ENCODE data around the gene SRD5A1.
"Not testable (repeated sequence)": the region's sequence is repeated elsewhere in the genome, so short reads cannot be mapped to it uniquely, and the experiment has no call there.

SRD5A1 gene

GRCh38 chr5:6642655-6643054 is 9.4 kb downstream of the SRD5A1 start:
- DNase-seq (ENCODE audit: low read depth in 2 of 3, low spot score in 2 of 3), result no peak

DNA sequence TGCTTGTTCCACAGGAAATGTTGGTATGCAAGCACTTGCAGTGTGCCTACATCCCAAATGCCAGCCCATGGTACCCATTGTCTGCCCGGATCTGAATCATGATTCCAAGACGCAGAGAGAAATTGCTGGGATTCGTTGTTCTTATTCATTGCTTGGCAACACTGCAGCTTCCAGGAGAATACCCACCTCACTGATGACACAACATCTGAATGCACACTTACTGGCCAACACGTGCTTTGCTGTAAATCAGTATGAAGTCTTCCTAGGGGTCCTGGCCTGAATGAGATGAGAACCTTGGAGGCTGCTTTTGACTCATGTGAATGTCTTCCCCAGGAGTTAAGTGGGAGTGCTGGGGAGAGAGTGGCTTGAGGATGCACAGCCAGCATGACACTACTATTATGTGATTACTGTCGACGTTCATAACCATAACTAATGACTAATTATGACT is 11.6 kb downstream of the SRD5A1 start:
- DNase-seq (ENCODE audit: low read depth in 2 of 3, low spot score in 2 of 3), result no peak

GRCh38 chr5:6645571-6646362 is 12.5 kb downstream of the SRD5A1 start:
- not testable (repeated sequence) for DNase-seq (ENCODE audit: low read depth in 2 of 3, low spot score in 2 of 3)

GRCh38 chr5:6649186-6649585 is 15.9 kb downstream of the SRD5A1 start:
- DNase-seq (ENCODE audit: low read depth in 2 of 3, low spot score in 2 of 3), result no peak

DNA sequence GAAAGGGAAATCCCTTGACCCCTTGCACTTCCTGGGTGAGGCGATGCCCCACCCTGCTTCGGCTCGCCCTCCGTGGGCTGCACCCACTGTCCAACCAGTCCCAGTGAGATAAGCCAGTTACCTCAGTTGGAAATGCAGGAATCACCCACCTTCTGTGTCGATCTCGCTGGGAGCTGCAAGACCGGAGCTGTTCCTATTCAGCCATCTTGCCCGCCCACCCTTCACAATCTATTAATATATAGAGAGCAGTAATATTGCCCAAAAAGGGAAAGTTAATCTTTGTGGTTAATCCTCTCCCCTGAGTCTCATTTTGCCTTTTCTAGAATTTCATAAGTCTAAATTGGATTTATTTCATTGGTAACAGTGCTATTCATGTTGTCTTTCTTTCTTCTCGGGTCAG is 16.4 kb downstream of the SRD5A1 start:
- DNase-seq (ENCODE audit: low read depth in 2 of 3, low spot score in 2 of 3), result no peak

GRCh38 chr5:6652025-6652424 is 18.8 kb downstream of the SRD5A1 start:
- no peak for DNase-seq (ENCODE audit: low read depth in 2 of 3, low spot score in 2 of 3)

DNA sequence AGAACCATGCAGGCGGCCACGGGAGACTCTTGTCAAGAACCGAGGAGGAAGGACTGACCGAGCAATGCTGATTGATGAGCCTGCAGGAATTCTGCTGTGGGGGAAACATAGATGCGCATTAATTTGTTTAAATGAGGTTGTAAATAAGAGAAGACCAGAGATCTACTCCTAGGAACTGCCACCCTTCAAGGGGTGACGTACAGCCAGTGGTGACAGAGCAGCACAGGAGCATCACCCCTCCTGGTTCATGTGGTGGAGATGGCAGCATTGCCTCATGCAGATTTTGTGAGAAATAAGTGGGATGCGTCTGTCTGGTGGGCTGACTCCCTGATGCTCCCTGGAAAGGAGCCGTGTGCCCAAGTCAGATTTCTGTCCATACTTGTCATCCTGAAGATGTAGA is 22.2 kb downstream of the SRD5A1 start:
- DNase-seq (ENCODE audit: low read depth in 2 of 3, low spot score in 2 of 3), result no peak

DNA sequence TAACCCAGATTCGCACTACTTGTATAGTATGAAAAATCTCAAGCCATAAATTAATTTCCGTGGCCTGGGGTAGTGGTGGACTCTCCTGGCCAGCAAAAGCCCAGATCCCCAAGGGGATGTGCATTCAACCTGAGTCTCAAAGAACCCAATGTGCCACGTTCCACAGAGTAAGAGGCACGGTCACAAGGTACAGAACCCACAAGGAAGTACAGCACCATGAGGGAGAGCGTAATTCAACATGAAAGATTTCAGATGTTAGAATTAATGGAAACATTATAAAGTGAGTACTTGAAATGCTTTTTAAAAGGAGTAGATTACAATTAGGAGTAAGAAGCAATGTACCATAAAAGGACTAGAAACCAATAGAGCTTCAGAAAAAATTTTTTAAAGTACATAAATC is 23.4 kb downstream of the SRD5A1 start:
- DNase-seq (ENCODE audit: low read depth in 2 of 3, low spot score in 2 of 3), result no peak

DNA sequence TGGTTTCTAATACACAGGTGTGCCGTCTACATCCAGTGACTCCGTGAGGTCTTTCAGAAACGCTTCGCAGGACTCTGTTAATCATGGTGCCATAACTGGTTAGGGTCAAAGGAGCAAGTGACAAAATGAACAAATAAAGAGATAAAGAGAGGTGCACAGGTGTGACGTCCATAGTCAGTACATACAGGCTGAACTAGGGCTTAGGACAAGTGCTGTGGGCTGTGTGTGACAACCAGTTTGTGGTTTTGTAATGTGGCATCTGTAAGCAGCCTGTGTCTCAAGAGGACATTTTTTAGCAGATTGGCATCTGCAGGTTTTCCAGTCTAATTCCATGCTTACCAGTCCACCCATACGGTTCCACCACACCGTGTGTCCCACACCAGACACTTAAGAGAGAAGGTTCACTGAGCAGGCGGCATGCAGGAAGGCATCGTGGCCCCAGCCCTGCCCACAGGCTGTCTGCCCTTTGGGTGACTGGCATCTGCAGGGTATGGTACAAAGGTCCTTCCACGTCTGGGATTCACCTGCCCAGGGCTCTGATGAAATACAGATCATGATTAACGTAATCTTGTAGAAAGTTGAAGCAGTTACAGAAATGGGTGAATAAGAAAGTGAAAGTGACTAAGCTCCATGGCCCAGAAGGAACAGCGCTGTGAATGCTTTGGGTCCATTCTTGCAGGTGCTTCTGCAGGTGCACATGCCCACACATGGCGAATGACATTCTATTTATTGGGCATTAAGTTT is 26.9 kb downstream of the SRD5A1 start:
- no peak for DNase-seq (ENCODE audit: low read depth in 2 of 3, low spot score in 2 of 3)

GRCh38 chr5:6660688-6661087 is 27.4 kb downstream of the SRD5A1 start:
- no peak for DNase-seq (ENCODE audit: low read depth in 2 of 3, low spot score in 2 of 3)

DNA sequence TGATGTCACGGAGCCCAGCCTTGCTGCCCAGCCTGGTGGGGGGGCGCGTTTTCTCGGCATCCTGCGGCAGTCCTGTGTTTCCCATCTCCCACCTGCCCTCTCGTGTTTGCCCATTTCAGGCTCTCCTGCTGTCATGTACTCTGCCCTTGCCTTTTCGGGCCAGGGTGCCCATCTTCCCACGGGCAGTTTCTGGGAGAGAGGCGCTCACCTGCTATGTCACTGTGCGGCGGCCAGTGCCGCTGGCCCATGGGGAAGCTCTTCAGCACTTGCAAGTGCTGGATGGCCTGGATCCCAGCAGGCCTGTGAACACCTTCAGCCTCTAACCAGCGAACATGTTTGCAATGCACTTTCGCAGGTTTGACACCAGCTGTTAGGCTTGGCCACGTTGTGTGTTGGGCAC is 33.5 kb downstream of the SRD5A1 start:
- no peak for DNase-seq (ENCODE audit: low read depth in 2 of 3, low spot score in 2 of 3)

DNA sequence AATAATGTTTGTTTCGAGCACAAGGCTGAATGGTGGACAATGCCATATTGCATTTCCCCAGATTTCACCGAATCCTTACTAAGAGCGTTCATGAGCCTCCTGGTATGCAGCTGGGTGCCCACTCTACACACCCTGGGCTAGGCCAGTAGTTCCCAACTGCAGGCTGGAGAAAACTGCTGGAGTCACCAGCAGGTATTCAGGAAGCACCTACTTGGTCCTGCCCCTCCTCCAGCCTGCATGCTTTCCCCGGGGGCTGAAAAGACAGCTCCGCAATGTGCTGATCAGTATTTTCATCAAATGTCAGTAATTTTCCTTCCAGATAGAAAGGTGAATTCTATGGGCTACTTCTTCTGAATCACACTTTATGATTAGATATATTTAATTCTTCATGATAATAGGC is 34.4 kb downstream of the SRD5A1 start:
- no peak for DNase-seq (ENCODE audit: low read depth in 2 of 3, low spot score in 2 of 3)

DNA sequence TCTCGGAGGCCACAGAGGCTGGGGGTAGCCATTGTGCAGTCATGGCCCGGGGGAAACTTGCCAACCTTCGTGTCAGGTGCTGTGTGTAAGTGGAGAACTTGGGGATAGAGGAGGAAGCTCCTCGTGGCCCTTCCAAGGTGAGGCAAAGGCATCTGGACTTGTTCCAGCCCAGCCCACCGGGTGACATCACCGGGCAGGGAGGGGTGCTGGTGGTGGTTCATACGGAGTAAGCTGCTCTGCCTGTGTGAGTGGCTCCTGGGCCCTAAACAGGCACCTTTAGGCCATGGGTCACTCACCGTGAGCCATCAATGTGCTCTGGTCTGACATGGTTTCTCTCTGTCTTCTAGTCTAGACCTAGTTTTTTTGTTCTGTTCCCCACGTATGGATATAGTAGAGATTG is 35.5 kb downstream of the SRD5A1 start:
- not testable (repeated sequence) for DNase-seq (ENCODE audit: low read depth in 2 of 3, low spot score in 2 of 3)

GRCh38 chr5:6673031-6673430 is 39.8 kb downstream of the SRD5A1 start:
- no peak for DNase-seq (ENCODE audit: low read depth in 2 of 3, low spot score in 2 of 3)

- DNase-seq (ENCODE audit: low read depth in 2 of 3, low spot score in 2 of 3), result no peak
These were observed 40.7 kb downstream of the SRD5A1 start for GRCh38 chr5:6673963-6674362.

GRCh38 chr5:6674421-6674820 is 41.2 kb downstream of the SRD5A1 start:
- no peak for DNase-seq (ENCODE audit: low read depth in 2 of 3, low spot score in 2 of 3)

DNA sequence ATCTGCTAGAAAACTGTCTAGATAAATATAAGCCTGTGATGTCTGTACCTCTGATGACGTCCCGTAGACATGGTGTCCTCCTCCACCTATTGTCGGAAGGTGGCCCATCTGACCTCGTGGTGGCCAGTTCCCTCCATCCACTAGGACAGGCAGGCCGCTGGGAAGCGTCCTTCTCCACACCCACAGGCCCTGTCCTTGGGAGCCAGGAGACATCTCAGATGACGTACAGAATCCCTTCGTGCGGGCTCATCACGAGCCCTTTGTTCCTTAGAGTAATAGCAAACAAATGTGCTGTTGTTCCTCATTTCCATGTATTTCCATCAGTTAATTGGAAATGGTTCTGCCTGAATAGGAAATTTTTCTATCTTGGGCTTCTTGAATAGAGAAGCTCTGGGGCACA is 41.6 kb downstream of the SRD5A1 start:
- no peak for DNase-seq (ENCODE audit: low read depth in 2 of 3, low spot score in 2 of 3)

GRCh38 chr5:6675784-6676491 is 42.7 kb downstream of the SRD5A1 start:
- no peak for DNase-seq (ENCODE audit: low read depth in 2 of 3, low spot score in 2 of 3)

DNA sequence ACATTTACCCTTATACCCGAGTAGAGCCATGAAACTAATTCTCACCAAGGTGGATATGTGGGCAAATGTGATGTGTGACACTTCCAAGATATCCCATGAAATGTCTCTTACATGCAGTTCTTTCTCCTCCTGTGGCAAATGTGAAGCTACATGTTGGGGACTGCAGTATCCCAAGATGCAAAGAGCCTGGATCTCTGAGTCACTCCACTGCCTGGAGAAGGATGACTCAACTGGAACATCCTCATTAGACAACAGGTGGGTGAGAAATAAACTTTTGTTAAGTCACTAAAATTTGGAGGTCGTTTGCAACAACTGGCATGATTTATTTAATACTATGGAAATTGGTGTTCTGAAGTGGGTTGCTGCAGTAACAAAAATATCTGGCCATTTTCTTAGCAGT is 43.5 kb downstream of the SRD5A1 start:
- DNase-seq (ENCODE audit: low read depth in 2 of 3, low spot score in 2 of 3), result no peak

- no peak for DNase-seq (ENCODE audit: low read depth in 2 of 3, low spot score in 2 of 3)
These were observed 45.1 kb downstream of the SRD5A1 start for GRCh38 chr5:6678385-6678784.

- DNase-seq (ENCODE audit: low read depth in 2 of 3, low spot score in 2 of 3), result no peak
These were observed 47.7 kb downstream of the SRD5A1 start for GRCh38 chr5:6680922-6681321.

DNA sequence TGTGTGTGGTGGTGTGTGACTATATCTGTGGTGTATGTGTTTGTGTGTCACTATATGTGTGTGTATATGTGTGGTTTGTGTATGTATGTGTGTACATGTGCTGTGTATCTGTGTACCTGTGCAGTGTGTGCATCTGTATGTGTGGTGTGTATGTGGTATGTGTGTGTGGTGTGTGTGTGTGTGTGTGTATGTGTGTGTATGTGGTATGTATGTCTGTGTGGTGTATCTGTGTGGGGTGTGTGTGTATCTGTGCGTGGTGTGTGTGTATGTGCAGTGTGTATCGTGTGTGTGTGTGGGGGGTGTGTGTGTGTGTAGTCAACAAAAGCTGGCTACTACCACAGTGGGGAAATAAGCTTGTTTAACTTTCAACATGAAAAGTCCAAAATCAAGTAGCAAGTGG is 48.4 kb downstream of the SRD5A1 start:
- no peak for DNase-seq (ENCODE audit: low read depth in 2 of 3, low spot score in 2 of 3)

Measured in activated CD8-positive, alpha-beta memory T cell treated with anti-CD3 and anti-CD28 coated beads for 48 hours (primary cell).